ENCODE results near the gene GP5. TPM values are rescaled to one million over a fixed set of nuclear protein-coding genes. Genes with fewer than 3 reads are reported as not detected.

Gene GP5
- total RNA-seq, 1 donor from 2014 or later: not detected

DNA sequence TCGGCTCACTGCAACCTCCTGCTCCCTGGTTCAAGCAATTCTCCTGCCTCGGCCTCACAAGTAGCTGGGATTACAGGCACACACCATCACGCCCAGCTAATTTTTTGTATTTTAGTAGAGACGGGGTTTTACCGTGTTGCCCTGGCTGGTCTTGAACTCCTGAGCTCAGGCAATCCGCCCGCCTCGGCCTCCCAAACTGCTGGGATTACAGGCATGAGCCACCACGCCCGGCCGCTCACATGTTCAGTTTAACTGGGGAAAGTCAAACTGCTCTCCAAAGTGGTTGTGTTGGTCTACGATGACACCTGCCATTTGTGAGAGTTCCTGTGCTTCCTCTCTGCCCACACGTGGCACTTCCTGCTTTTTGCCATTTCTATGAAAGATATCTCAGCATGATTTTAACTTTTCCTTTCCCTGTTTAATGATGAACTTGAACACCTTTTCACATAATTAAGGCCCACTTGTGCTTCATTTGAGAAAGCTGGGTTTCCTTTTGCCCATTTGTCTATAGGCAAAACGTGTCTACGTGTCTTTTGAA is 877 bp upstream of the GP5 start:
- no peak for DNase-seq (ENCODE audit: low spot score in 2 of 2)
- FAIRE-seq: no peak

DNA sequence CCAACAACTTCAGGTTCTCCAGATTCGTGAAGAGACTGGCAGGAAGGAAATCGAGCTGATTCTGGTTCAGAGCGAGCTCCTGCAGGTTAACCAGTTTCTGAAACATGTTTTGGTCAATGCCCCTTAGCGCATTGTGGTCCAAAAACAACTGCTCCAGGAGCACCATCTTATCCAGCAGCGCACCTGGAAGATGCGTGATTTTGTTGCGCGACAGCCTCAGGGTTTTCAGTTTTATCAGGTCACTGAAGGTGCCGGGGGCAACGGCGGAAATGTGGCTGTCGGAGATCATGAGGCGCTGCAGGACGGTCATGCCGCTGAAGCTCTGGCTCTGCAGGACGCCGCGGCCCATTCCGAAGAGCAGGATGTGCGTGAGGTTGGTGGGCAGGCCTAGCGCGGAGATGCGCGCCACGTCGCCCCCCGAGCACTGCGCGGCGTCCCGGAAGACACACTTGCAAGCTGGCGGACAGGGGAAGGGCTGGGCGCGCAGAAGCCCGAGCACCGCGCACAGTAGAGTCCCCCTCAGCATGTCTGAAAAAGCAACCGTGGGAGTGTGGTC is 1.2 kb downstream of the GP5 start:
- no peak for FAIRE-seq
- no peak for DNase-seq (ENCODE audit: low spot score in 2 of 2)

DNA sequence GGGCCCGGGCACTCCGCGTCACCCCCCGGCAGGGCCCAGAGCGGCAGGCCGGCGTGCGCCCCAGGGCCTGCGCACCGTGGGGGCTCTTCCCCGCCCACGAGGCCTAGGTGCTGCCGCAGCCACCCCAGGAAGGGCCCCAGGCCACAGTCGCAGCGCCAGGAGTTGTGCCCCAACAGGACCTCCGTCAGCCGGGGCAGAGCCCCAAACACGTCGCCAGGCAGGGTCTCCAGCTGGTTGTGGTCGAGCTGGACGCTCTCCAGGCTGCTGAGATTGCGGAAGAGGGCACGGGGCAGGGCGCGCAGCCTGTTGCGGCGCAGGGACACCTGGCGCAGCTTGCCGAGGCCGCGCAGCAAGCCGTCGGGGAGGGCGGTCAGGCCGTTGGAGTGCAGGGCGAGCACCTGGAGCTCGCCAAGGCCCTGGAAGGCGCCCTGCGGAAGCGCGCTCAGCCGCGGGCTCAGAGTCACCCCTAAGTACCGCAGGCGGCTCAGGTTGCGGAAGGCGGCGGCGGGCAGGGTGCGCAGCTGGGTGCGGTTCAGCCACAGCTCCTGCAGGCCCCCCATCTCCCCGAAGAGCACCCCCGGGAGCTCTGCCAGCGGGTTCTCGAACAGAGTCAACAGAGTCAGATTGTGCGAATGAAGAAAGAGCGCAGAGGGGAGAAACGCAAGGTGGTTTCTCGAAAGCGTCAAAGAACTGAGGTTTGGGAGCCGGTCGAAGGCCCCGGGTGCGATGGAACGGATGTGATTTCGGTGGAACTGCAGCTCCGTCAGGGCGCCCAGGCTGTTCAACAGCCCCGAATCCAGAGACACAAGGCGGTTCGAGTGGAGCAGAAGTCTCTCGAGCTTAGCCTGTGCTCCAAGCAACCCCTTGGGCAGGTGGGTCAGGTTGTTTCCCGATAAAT is 2.0 kb downstream of the GP5 start:
- DNase-seq (ENCODE audit: low spot score in 2 of 2) (no peak), FAIRE-seq (no peak)

DNA sequence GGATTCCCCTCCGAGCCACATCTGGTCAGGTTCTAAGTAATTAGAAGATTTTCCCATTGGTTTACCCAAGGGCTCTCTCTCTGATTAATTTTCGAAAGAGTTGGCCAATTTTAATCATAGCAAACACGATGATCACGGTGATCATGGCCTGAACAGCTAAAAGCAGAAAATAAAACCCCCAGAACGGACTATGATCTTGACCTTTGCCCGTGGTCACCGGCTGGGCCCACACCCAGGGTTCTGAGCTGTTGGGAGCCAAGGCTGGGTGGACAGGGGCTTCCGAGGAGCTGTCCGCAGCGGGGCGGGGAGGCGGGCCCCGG is 2.6 kb downstream of the GP5 start:
- DNase-seq (ENCODE audit: low spot score in 2 of 2): no peak
- no peak for FAIRE-seq

DNA sequence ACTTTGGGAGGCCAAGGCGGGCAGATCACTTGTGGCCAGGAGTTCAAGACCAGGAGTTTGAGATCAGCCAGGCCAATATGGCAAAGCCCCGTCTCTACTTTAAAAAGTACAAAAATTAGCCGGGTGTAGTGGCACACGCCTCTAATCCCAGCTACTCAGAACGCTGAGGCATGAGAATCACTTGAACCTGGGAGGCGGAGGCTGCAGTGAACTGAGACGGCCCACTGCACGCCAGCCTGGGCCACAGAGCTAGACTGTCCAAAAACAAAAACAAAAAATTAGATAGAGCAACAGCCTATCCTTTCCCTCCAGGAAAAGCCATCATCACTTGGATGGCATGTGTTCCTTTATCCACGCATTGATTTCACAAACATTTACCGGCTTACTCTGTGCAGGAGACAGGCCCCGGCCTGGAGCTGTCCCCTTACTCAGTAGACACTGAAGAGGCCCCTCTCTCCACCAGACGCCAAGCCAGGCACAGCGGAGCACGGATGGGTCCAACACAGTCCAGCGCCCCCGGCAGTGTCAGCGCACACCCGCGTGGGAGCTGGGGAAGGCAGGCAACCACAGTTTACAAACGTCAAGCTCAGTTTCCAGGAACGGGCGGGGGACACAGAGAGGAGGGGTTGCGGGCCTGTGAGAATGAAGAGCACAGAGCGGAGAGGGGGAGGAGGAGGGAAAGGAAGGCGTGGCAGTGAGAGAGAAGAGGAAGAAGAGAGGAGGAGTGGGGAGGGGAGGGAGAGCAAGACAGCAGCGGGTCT is 3.1 kb downstream of the GP5 start:
- FAIRE-seq: no peak
- no peak for DNase-seq (ENCODE audit: low spot score in 2 of 2)

DNA sequence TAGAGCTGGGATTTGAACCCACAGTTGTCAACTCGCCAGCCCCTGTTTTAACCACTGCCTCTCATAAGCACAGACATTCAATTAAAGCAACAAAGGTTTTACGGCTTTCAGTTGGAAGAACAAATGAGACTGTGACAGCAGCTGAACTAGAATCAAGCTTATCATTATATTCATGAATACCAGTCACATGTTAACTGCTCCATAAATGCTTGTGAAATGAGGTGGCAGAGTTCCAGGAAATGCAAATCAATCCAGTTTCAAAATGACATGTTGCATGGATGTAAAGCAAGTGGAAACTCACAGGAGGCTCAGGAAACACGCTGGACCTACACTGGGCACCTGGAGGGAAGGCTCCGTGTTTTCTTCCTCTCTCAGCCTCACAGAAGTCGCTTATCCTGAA is 3.9 kb downstream of the GP5 start:
- no peak for FAIRE-seq

DNA sequence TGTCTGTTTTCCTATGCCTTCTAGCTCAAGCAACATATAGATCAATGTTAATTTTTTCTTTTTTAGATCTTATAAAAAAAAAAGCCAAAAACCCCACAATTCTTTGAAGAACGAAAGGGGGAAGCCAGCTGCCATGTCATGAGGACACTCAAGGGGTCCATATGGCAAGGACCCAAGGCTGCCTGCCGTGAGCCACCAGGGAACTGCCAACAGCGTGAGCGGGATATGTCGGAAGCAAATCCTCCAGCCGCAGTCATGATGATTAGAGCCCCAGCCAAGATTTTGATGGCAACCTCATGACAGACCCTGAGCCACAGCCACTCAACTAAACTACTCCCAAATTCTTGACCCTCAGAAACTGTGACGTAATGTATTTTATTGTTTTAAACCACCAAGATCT is 6.5 kb downstream of the GP5 start:
- FAIRE-seq (no peak), DNase-seq (ENCODE audit: low spot score in 2 of 2) (no peak)

More for the DNA sequence above, 3.9 kb downstream of the GP5 start:
- no peak for DNase-seq (ENCODE audit: low spot score in 2 of 2)

DNA sequence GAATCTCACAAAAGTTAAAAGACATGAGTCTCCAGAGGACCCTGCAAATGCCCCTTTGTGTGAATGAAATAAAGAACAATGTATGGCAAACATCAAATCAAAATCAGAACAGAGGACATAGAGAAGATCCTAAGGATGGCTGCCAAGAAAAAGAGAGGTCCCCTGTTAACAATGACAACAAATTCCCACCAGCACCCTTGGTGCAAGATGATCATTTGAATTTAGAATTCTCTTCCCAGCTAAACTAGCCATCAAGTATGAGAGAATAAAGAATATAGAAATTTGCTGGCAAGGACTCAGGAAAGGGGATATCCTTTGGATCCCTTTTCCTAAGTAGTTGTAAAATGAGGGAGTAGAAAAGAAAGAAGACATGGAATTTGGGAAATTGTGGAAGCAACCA is 8.2 kb downstream of the GP5 start:
- FAIRE-seq (no peak), DNase-seq (ENCODE audit: low spot score in 2 of 2) (no peak)

DNA sequence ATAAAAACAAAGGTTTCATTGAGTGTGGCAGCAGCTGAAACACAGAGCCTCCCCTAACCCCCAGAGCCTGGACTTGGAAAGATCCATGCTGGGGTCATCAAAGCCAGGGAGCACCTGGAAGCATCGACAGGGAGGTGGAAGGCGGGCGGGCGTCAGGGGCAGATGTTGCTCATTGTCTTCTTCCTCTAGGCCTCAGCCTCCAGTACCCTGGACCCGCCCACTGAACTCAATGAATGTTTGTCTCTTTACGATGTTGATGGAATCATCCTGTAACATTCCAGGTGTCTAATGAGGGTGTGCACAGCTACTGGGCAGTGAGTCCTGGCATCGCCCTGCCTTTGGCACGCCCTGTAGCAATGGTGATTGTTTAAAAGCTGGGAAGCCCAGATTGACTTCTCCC is 9.8 kb downstream of the GP5 start:
- DNase-seq (ENCODE audit: low spot score in 2 of 2): no peak
- FAIRE-seq: no peak

DNA sequence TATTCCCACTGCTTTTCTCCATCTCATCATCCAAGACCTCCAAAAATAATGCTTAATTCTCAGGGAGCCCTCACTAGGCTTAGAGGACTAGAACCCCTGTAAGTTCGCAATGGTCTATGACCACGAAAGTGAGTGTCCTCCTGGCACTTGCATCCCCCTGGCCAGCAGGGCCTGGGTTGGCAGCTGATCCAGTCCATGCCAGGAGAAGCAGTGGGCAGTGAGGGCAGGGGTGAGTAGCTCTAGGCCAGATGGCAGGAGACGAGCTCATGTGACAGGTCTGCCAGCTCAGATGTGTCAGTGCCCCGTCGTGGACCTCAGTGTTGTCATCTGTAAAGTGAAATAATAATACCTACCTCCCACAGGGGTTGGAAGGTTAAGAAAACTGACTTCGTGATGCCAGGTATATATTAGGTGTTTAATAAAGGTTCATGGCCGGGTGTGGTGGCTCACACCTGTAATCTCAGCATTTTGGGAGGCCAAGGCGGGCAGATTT is 11.1 kb downstream of the GP5 start:
- DNase-seq (ENCODE audit: low spot score in 2 of 2) (no peak), FAIRE-seq (no peak)

DNA sequence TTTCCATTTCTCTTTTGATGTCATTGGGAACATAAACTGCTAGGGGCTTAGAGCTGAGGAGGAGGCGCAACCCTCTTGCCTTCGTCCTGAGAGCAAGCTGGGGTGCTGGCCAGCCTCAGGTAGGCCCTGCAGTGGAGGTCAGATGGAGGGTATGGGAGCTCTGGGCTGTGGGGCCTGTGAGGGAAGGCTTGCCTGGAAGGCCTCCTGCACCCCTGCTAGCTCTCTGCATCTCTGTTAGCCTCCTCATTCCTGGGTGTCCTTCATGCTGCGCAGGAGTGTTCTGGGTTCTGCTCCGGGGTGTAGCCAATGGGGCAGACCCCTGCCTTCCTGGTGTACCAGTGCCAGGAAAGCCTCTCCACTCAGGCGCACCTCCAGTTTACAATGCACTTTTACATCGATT is 11.8 kb downstream of the GP5 start:
- FAIRE-seq (no peak), DNase-seq (ENCODE audit: low spot score in 2 of 2) (no peak)

DNA sequence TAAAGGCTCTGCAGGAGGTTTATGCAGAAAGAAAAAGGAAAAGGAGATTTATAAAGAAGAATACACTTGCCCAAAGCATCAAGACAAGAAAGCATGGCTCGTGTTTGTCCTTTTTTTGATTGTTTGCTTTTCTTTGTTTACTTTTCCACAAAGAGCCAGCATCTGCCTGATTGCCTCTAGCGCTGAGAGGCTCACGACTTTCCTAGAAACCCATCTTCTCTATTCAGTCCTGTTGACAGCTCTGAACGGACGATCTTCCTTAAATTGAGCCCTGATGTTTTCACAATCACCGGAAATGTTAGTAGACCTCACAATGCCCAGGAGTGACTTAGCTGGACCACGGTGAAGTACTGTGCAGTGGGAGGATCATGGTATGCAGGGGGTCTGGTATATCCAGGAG is 12.4 kb downstream of the GP5 start:
- DNase-seq (ENCODE audit: low spot score in 2 of 2) (no peak), FAIRE-seq (no peak)

DNA sequence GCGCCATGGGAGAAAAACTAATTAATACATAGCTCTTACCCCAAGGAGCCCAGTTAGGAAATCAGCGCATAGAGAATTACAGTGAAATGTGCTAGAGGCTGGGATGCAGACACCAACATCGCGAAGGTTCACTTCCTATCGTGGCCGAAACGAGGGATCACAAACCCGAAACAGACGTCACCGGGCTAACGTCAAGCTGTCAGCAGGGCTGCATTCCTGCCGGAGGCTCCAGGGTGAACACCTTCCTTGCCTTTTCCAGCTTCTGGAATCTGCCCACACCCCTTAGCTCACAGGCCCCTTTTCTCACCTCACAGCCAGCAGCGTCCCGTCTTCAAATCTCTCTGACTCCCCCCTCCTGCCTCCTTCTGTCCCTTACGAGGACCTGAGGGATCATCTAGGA is 13.0 kb downstream of the GP5 start:
- no peak for DNase-seq (ENCODE audit: low spot score in 2 of 2)
- FAIRE-seq: no peak

DNA sequence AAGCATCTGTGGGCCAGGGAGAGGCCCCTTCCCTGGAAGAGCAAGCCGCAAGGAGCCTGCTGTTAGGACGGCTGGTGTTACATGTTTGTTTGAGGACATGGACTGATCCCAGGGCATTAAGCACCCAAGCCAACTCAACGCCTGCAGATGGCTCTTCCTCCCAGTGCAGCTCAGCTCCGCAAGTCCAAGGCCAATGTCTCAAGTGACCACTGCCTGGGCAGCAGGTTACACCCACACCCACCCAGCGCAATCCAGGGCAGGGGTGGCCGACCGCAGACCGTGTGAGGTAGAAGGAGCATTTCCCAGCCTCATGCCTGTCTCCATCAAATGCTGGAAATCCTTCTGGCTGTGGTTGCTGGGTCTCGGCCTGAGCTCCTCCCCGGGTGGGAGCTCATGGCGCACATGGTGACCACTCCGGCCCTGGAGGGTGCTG is 14.5 kb downstream of the GP5 start:
- FAIRE-seq: no peak
- DNase-seq (ENCODE audit: low spot score in 2 of 2): no peak

DNA sequence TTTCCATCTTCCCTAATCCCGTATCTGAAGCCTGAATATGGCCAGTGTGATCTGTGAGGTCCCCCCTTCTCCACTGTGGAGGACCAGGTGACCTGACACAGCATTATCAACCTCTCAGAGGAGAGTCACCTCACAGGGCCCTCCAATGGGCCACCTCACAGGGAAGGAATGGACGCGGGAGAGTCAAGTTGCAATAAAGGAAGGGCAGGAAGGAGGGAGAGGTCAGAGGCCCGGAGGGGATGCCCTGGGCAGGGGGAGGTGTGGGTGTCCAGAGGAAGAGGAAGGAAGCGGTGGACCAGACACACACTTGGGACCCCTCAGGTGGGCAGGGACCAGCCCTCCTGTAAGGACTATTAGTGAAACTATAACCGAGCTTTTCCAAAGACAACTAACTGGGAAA is 14.9 kb downstream of the GP5 start:
- FAIRE-seq: no peak
- DNase-seq (ENCODE audit: low spot score in 2 of 2): no peak

DNA sequence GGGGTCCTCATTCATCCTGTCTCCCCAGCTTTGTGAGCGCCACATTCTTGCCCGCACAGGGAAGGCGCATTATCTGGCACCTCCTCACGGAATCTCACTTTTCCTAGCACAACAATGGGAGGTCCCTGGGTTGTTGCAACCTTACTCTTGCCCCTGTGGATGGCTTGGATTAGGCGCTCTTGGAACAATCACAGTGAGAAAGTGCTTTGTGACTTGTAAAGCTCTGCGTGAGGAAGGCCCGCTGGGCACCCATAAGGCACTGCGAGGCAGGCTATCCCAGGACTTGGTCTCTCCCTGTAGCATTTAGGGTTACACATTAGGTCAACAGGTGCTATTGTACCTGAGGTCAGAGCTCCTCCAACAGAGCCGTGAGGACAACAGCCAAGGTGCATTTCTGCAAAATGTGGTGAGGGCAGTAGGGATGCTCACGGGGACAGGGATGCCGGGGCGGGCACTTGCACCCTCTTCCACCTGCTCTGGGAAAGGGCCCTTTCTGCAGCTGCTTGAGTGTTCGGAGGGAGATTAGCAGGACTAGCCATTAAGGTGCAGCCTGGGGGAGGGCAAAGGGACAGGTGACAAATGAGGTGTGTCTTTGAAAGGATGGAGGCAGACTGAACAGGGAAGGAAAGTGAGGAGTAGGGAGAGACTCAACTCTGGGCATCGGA is 15.7 kb downstream of the GP5 start:
- DNase-seq (ENCODE audit: low spot score in 2 of 2) (no peak), FAIRE-seq (no peak)

DNA sequence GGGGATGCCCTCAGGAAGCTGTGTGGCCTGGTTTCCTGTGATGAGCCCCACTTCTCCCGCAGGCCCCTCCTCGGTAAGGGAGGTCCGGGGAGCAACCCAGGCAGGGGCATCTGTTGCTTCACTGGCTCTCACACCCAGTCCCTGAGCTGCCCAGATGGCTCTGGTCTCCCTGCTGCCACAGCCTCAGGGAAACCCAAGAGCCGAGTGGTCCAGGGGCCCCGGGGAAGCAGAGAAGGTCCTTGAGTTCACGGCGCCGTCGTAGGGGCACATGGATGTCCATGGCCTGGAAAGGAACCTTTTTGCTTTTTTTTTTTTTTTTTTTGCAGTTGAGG is 16.2 kb downstream of the GP5 start:
- FAIRE-seq (no peak), DNase-seq (ENCODE audit: low spot score in 2 of 2) (no peak)

DNA sequence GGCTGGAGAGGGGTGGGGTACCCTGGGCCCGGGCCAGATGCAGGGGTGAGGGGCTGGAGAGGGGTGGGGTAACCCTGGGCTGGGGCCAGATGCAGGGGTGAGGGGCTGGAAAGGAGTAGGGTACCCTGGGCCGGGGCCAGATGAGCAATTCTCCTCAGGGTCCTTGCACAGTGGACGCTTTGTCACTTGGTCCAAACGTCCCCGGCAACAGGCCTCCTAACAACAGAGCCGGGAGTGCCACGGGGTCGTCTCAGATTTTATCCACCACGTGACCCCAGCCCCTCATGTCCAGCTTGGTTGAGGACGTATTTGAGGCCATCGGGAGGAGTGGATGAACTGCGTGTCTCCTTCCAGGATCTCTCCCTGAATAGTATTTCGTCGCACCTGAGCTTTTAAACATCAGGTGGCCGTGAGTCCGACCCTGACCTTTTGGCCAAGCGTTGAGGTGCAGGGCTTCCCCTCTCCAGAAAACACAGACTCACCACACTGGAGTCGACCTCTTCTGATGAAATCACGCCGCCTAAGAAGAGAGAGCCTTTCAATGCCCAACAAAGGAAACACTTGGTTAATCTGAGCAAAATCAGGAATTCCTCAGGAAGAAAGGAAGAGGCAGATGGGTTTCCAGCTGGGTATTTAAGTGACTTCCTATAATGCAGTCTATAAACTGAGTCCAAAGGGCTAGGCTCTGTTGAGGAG is 16.7 kb downstream of the GP5 start:
- DNase-seq (ENCODE audit: low spot score in 2 of 2): no peak
- FAIRE-seq: no peak

DNA sequence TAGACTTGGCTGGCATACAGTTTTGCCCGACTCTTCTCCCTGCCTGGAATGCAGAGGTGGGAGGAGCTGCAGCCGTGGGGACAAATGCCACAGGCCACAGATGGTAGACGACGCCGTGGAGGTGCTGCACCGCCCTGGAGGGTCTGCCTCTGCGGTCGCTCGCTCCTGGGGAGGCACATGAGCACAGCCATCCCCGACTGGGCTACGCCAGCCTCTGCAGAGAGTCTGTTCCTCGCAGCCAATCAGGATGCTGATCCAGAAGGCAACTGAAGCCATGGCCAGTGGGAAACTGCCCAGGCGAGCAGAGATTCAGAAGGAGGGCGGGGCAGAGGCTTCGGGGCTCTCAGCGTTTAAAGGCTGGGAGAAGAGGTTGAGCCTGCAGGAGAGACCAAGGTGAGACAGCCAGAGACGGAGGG is 17.6 kb downstream of the GP5 start:
- FAIRE-seq: no peak
- DNase-seq (ENCODE audit: low spot score in 2 of 2): no peak

DNA sequence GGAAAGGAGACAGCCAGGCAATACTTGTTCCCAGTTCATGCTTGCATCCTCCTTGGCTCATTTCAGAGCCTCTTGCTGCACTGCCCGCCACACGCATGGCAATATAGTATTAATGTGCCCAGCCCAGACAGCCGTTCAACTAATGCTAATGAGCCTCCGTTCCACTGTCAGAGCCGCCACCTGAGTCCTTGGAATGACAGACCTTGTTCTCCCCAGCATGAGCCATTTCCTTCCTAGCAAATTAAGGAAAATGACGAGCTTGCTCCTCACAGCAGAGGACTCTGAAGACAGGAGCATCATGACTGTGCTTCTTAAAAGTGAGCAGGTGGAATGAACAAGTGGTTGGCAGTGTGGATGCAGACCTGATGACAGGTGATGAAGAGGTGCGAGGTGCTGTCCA is 18.7 kb downstream of the GP5 start:
- no peak for DNase-seq (ENCODE audit: low spot score in 2 of 2)
- FAIRE-seq: no peak
